GM23248 (cell line): ENCODE measurements around the gene ZNF747. TPM values are rescaled to one million over a fixed set of nuclear protein-coding genes. Genes with fewer than 3 reads are reported as not detected.

Experiments used
- DNase-seq: peaks from one replicate; pipeline ENCODE4 v3.0.0-alpha.2; 2015
- H2AFZ ChIP-seq: fragments of 200-600 bp; sonication (generic); 2 replicates; pipeline ENCODE4 v1.6.1; 2016; ENCODE audit warnings: antibody characterized with exemption
- H3F3A ChIP-seq: fragments of 200-600 bp; sonication (generic); 2 replicates; pipeline ENCODE4 v1.6.1; 2016; ENCODE audit warnings: mild to moderate bottlenecking, antibody characterized with exemption, mixed run types; ENCODE audit not compliant: insufficient read depth
- H3K27ac ChIP-seq: fragments of 200-600 bp; sonication (generic); 2 replicates; pipeline ENCODE4 v1.5.1; 2016; ENCODE audit warnings: mild to moderate bottlenecking
- H3K27me3 ChIP-seq: fragments of 200-600 bp; sonication (generic); replicated peaks from 2 replicates; pipeline ENCODE4 v1.6.1; 2016; ENCODE audit warnings: mild to moderate bottlenecking; ENCODE audit not compliant: insufficient read depth
- H3K36me3 ChIP-seq: fragments of 200-600 bp; sonication (generic); 2 replicates; pipeline ENCODE4 v1.6.1; 2016; ENCODE audit warnings: low read depth, mild to moderate bottlenecking
- H3K4me1 ChIP-seq: fragments of 200-600 bp; sonication (generic); 2 replicates; pipeline ENCODE4 v1.6.1; 2016; ENCODE audit warnings: mild to moderate bottlenecking; ENCODE audit not compliant: insufficient read depth
- H3K4me2 ChIP-seq: fragments of 200-600 bp; sonication (generic); one replicate; pipeline ENCODE4 v1.6.1; 2016; ENCODE audit warnings: mild to moderate bottlenecking; ENCODE audit not compliant: unreplicated experiment
- H3K4me3 ChIP-seq: fragments of 200-600 bp; sonication (generic); 2 replicates; pipeline ENCODE4 v1.5.1; 2016; ENCODE audit warnings: mild to moderate bottlenecking
- H3K79me2 ChIP-seq: fragments of 200-600 bp; sonication (generic); 2 replicates; pipeline ENCODE4 v1.6.1; 2016; ENCODE audit warnings: mild to moderate bottlenecking; ENCODE audit not compliant: insufficient read depth
- H3K9ac ChIP-seq: fragments of 200-600 bp; sonication (generic); 2 replicates; pipeline ENCODE4 v1.6.1; 2016; ENCODE audit warnings: mild to moderate bottlenecking
- H3K9me2 ChIP-seq: fragments of 200-600 bp; sonication (generic); 2 replicates; pipeline ENCODE4 v1.6.1; 2016; ENCODE audit warnings: mixed run types, mild to moderate bottlenecking, moderate library complexity; ENCODE audit not compliant: insufficient read depth
- H3K9me3 ChIP-seq: fragments of 200-600 bp; sonication (generic); one replicate; pipeline ENCODE4 v1.6.1; 2017; ENCODE audit warnings: low read depth
- H4K20me1 ChIP-seq: fragments of 200-600 bp; sonication (generic); 2 replicates; pipeline ENCODE4 v1.6.0; 2016; ENCODE audit not compliant: insufficient read depth
- EZH2 ChIP-seq: fragments of 200-600 bp; sonication (generic); IDR thresholded peaks from 2 replicates; pipeline ENCODE4 v1.6.1; 2018; ENCODE audit warnings: antibody characterized with exemption, mild to moderate bottlenecking; ENCODE audit not compliant: insufficient read depth, poor library complexity, severe bottlenecking
- EZH2phosphoT487 ChIP-seq: fragments of 200-600 bp; sonication (generic); IDR thresholded peaks from 2 replicates; pipeline ENCODE4 v1.6.1; 2018; ENCODE audit warnings: antibody characterized with exemption, moderate library complexity, mild to moderate bottlenecking, low read depth; ENCODE audit not compliant: insufficient read depth
- WGBS, 2 experiments: methylation state at CpG; one replicate each; pipeline ENCODE4 v1.1.6; 2015 to 2017; ENCODE audit warnings: low lambda C conversion rate in 2 of 2, low coverage in 1 of 2; ENCODE audit errors: missing lambda C conversion rate in 2 of 2; 5-methylcytosine and 5-hydroxymethylcytosine counted together
- in situ Hi-C: fragments of 300-500 bp; cut with MboI; formaldehyde crosslinking; loops from 2 replicates; pipeline ENCODE4 v1.15.0; 2020
- polyA plus RNA-seq: library from polyadenylated mRNA; unstranded; fragments of >200 nt; fragmentation: Nextera tagmentation; extraction: Ambion mirVana; gene quantifications from 2 replicates; pipeline ENCODE4 v1.2.1, GENCODE V29; 2016
- total RNA-seq: library from RNA; depleted of rRNA; stranded (reverse); fragments of >200 nt; shearing (Covaris generic); gene quantifications from 2 replicates; pipeline ENCODE4 v1.2.3, GENCODE V29; 2014

The ZNF747 gene
- total and polyA plus RNA-seq, 2 experiments from 2014 or later = 5.4 to 15.7 TPM

- no peaks in the 10 kb centered on the region for H3K36me3 ChIP-seq
- DNase-seq = no peak
- H3K4me1 ChIP-seq = no peaks in the 10 kb centered on the region
- no peak overlapping the region for H2AFZ ChIP-seq
- TF ChIP-seq EZH2 = no peak
- no peak for TF ChIP-seq EZH2phosphoT487
- H3F3A ChIP-seq = no peaks in the 10 kb centered on the region
- no peak overlapping the region for H3K27ac ChIP-seq
- H3K4me2 ChIP-seq = no peak overlapping the region
- 27 to 43% methylated on average over 2 of the region's 2 CpGs for WGBS, 2 experiments
- H3K27me3 ChIP-seq = no peaks in the 10 kb centered on the region; the same call in 1 of the 2 replicates
- no peaks in the 10 kb centered on the region for H3K9me2 ChIP-seq
- H3K9ac ChIP-seq = no peak overlapping the region
- no peaks in the 10 kb centered on the region for H4K20me1 ChIP-seq
- in situ Hi-C loops = no loop called here
- H3K9me3 ChIP-seq = no peaks in the 10 kb centered on the region
- no peaks in the 10 kb centered on the region for H3K79me2 ChIP-seq
- H3K4me3 ChIP-seq = no peak overlapping the region
These were observed 19.4 kb downstream of the ZNF747 start for GRCh38 chr16:30515275-30515674.

- Histone ChIP-seq H2AFZ (no peak overlapping the region), H3K9me2 (no peaks in the 10 kb centered on the region), H3F3A (no peaks in the 10 kb centered on the region), H3K9ac (no peak overlapping the region), H3K27ac (no peak overlapping the region), H4K20me1 (no peaks in the 10 kb centered on the region), H3K9me3 (no peaks in the 10 kb centered on the region), H3K79me2 (no peaks in the 10 kb centered on the region), H3K27me3 (no peaks in the 10 kb centered on the region), H3K4me1 (no peaks in the 10 kb centered on the region), H3K4me2 (no peak overlapping the region), H3K36me3 (no peaks in the 10 kb centered on the region), H3K4me3 (no peak overlapping the region)
- TF ChIP-seq EZH2phosphoT487 (no peak), EZH2 (no peak)
- in situ Hi-C loops = no loop called here
- DNase-seq = no peak
- 44 to 45% methylated on average over 3 of the region's 3 CpGs for WGBS, 2 experiments
These were observed 23.1 kb downstream of the ZNF747 start for GRCh38 chr16:30511509-30511908.

GRCh38 chr16:30510376-30510938, 24.2 kb downstream of the ZNF747 start:
- no peak overlapping the region for H3K27ac ChIP-seq
- in situ Hi-C loops = no loop called here
- H3K9ac ChIP-seq = no peak overlapping the region
- H4K20me1 ChIP-seq = no peaks in the 10 kb centered on the region
- H3K9me3 ChIP-seq = no peaks in the 10 kb centered on the region
- H2AFZ ChIP-seq = no peak overlapping the region
- no peak for DNase-seq
- H3F3A ChIP-seq = no peaks in the 10 kb centered on the region
- H3K4me3 ChIP-seq = no peak overlapping the region
- no peaks in the 10 kb centered on the region for H3K79me2 ChIP-seq
- H3K27me3 ChIP-seq = no peaks in the 10 kb centered on the region
- no peaks in the 10 kb centered on the region for H3K36me3 ChIP-seq
- H3K9me2 ChIP-seq = no peaks in the 10 kb centered on the region
- no peak overlapping the region for H3K4me2 ChIP-seq
- no peaks in the 10 kb centered on the region for H3K4me1 ChIP-seq
- 39 to 44% methylated on average over 4 of the region's 4 CpGs for WGBS, 2 experiments
- no peak for TF ChIP-seq EZH2phosphoT487

- Histone ChIP-seq H3K9ac (no peak overlapping the region), H3K27ac (no peak overlapping the region), H3K36me3 (no peaks in the 10 kb centered on the region), H3K79me2 (no peaks in the 10 kb centered on the region), H4K20me1 (no peaks in the 10 kb centered on the region), H2AFZ (no peak overlapping the region), H3F3A (no peaks in the 10 kb centered on the region), H3K4me2 (no peak overlapping the region), H3K9me2 (no peaks in the 10 kb centered on the region), H3K27me3 (0 out of 2 replicates have a peak, but pooled peaks cover 2% of the 10 kb centered on the region), H3K4me1 (no peaks in the 10 kb centered on the region), H3K9me3 (no peaks in the 10 kb centered on the region), H3K4me3 (no peak overlapping the region)
- no peak for TF ChIP-seq EZH2phosphoT487
- no peak for TF ChIP-seq EZH2
- DNase-seq = no peak
- in situ Hi-C loops = no loop called here
- 44 to 49% methylated on average over 4 of the region's 4 CpGs for WGBS, 2 experiments
These were observed 25.4 kb downstream of the ZNF747 start for GRCh38 chr16:30509081-30509765.
